Measurements from ENCODE around the gene ATP8A1.

Gene ATP8A1

GRCh38 chr4:42609051-42609450 lies 47.9 kb downstream of the ATP8A1 start:
- Histone ChIP-seq H3K4me3 (ENCODE audit: severe bottlenecking) (no peak overlapping the region), H3K27ac (ENCODE audit: poor library complexity, severe bottlenecking) (no peak overlapping the region), H3K4me1 (ENCODE audit: insufficient read depth, poor library complexity, severe bottlenecking) (no peaks in the 10 kb centered on the region), H3K27me3 (ENCODE audit: insufficient read depth, poor library complexity, severe bottlenecking) (no peaks in the 10 kb centered on the region), H3K36me3 (ENCODE audit: low read depth) (no peaks in the 10 kb centered on the region), H3K9me3 (ENCODE audit: severe bottlenecking) (no peaks in the 10 kb centered on the region)
- DNase-seq (ENCODE audit: low spot score) (no peak), ATAC-seq (ENCODE audit: low read depth) (no peak)
- no peak for TF ChIP-seq CTCF (IDR thresholded peaks at IDR 0.05; ENCODE audit: poor library complexity, severe bottlenecking)

- Histone ChIP-seq H3K4me1 (ENCODE audit: insufficient read depth, poor library complexity, severe bottlenecking) (no peaks in the 10 kb centered on the region), H3K27ac (ENCODE audit: poor library complexity, severe bottlenecking) (no peak overlapping the region), H3K36me3 (ENCODE audit: low read depth) (no peaks in the 10 kb centered on the region), H3K27me3 (ENCODE audit: insufficient read depth, poor library complexity, severe bottlenecking) (no peaks in the 10 kb centered on the region), H3K9me3 (ENCODE audit: severe bottlenecking) (no peaks in the 10 kb centered on the region), H3K4me3 (ENCODE audit: severe bottlenecking) (no peak overlapping the region)
- no peak for TF ChIP-seq CTCF (IDR thresholded peaks at IDR 0.05; ENCODE audit: poor library complexity, severe bottlenecking)
- no peak for ATAC-seq (ENCODE audit: low read depth)
- no peak for DNase-seq (ENCODE audit: low spot score)
These were observed 48.4 kb downstream of the ATP8A1 start for GRCh38 chr4:42608551-42608950.

GRCh38 chr4:42607011-42607726 lies 49.7 kb downstream of the ATP8A1 start:
- ATAC-seq (ENCODE audit: low read depth) (no peak), DNase-seq (ENCODE audit: low spot score) (no peak)
- Histone ChIP-seq H3K36me3 (ENCODE audit: low read depth) (no peaks in the 10 kb centered on the region), H3K9me3 (ENCODE audit: severe bottlenecking) (no peaks in the 10 kb centered on the region), H3K27me3 (ENCODE audit: insufficient read depth, poor library complexity, severe bottlenecking) (no peaks in the 10 kb centered on the region), H3K4me1 (ENCODE audit: insufficient read depth, poor library complexity, severe bottlenecking) (no peaks in the 10 kb centered on the region), H3K27ac (ENCODE audit: poor library complexity, severe bottlenecking) (no peak overlapping the region), H3K4me3 (ENCODE audit: severe bottlenecking) (no peak overlapping the region)
- TF ChIP-seq CTCF (IDR thresholded peaks at IDR 0.05; ENCODE audit: poor library complexity, severe bottlenecking) = no peak

DNA sequence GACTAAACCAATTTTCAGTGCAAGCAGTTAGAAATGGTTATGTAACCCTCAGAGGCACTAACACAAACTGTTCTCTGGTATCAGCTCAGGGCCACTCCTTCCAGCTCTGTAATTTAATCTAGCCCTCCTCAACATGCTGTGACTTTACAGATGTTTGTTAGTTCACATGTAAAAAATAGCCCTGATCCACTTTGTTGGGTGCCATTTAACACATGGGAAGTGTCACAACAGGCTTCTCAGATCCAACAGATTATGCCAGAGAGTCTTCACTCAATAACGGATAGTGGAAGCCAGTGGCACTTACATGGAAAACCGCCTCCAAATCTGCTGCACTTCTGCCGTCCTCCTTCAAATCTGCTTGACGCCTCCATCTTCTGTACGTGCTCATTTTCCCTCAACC lies 51.6 kb downstream of the ATP8A1 start:
- DNase-seq (ENCODE audit: low spot score) (no peak), ATAC-seq (ENCODE audit: low read depth) (no peak)
- TF ChIP-seq CTCF (IDR thresholded peaks at IDR 0.05; ENCODE audit: poor library complexity, severe bottlenecking) = no peak
- no peaks in the 10 kb centered on the region for H3K27me3 ChIP-seq (ENCODE audit: insufficient read depth, poor library complexity, severe bottlenecking)
- H3K4me1 ChIP-seq (ENCODE audit: insufficient read depth, poor library complexity, severe bottlenecking) = no peaks in the 10 kb centered on the region
- no peaks in the 10 kb centered on the region for H3K36me3 ChIP-seq (ENCODE audit: low read depth)
- no peak overlapping the region for H3K27ac ChIP-seq (ENCODE audit: poor library complexity, severe bottlenecking)
- no peaks in the 10 kb centered on the region for H3K9me3 ChIP-seq (ENCODE audit: severe bottlenecking)
- no peak overlapping the region for H3K4me3 ChIP-seq (ENCODE audit: severe bottlenecking)

GRCh38 chr4:42603862-42604261 lies 53.0 kb downstream of the ATP8A1 start:
- no peak overlapping the region for H3K4me3 ChIP-seq (ENCODE audit: severe bottlenecking)
- DNase-seq (ENCODE audit: low spot score) (no peak), ATAC-seq (ENCODE audit: low read depth) (no peak)
- no peaks in the 10 kb centered on the region for H3K9me3 ChIP-seq (ENCODE audit: severe bottlenecking)
- H3K36me3 ChIP-seq (ENCODE audit: low read depth) = no peaks in the 10 kb centered on the region
- H3K4me1 ChIP-seq (ENCODE audit: insufficient read depth, poor library complexity, severe bottlenecking) = no peaks in the 10 kb centered on the region
- H3K27me3 ChIP-seq (ENCODE audit: insufficient read depth, poor library complexity, severe bottlenecking) = peaks cover 4% of the 10 kb centered on the region
- no peak for TF ChIP-seq CTCF (IDR thresholded peaks at IDR 0.05; ENCODE audit: poor library complexity, severe bottlenecking)
- H3K27ac ChIP-seq (ENCODE audit: poor library complexity, severe bottlenecking) = no peak overlapping the region
